ENCODE results near the gene NRP2. TPM values are rescaled to one million over a fixed set of nuclear protein-coding genes. Genes with fewer than 3 reads are reported as not detected.

The NRP2 gene
- polyA plus RNA-seq, 4 donors: 59.5 to 70.4 (median 62.3) TPM

DNA sequence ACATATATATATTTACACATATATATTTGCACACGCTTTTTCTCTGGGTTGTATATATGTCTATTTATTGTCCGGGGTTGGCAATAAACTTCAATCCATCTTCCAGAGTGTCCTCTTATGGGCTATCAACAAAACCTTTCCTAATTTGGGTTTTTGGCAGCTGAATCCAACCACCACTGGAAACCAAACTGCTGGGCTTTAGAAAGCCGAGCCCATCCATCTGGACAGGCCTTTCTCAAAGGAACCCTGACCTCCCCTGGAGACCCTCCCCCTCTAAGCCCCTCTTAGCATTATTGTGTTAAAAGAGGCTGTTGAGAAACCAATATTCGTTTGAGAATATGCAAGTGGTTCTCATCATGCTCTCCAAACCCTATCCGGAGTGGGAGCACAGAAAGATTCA lies 153.6 kb downstream of the NRP2 start:
- no peak for DNase-seq (ENCODE audit: low read depth in 4 of 4, low spot score in 2 of 4)

DNA sequence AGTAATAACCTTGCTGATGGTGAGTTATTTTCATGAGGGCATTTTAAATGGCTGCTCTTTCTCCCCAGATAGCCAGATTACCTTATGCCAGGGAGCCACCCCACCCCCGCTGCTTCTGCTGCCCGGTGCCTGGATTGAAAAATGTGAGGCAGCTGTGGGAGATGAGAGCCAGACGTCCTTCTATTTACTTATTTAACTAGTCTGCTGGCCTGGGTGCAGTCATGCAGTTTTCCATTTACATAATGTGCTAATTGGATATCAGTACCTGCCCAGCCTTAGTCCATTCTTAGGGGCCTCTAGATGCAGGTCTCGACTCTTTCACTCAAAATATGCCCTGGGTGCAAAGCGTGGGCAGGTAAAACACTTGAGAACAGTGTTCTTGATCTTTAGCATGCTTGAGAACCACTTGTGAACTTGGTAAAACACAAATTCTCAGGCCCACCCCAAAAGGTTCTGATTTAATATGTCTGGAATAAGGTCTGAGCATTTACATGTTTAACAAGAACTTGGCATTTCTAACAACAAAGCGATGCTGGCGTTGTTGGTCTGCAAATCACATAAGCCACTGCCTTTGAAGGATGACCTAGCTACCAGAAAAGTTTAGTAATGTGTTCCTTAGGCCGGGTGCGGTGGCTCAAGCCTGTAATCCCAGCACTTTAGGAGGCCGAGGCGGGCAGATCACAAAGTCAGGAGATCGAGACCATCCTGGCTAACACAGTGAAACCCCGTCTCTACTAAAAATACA lies 154.3 kb downstream of the NRP2 start:
- DNase-seq (ENCODE audit: low read depth in 4 of 4, low spot score in 2 of 4): no peak

GRCh38 chr2:205837663-205838062 lies 155.4 kb downstream of the NRP2 start:
- no peak for DNase-seq (ENCODE audit: low read depth in 4 of 4, low spot score in 2 of 4)

GRCh38 chr2:205845446-205845845 lies 163.1 kb downstream of the NRP2 start:
- DNase-seq (ENCODE audit: low read depth in 4 of 4, low spot score in 2 of 4): no peak
